GM18508 (cell line): Measurements from ENCODE around the gene EVL.
"Not testable (repeated sequence)": the region's sequence is repeated elsewhere in the genome, so short reads cannot be mapped to it uniquely, and the experiment has no call there.

Experiments used
- ATAC-seq: cut with Tn5 transposase; IDR thresholded peaks from one replicate; pipeline ENCODE4 v1.9.1; 2021; ENCODE audit warnings: moderate number of reproducible peaks; ENCODE audit not compliant: insufficient read depth, unreplicated experiment

The EVL gene

GRCh38 chr14:100064335-100065092 is 708 bp upstream of the EVL start:
- not testable (repeated sequence) for ATAC-seq

- no peak for ATAC-seq
These were observed 836 bp downstream of the EVL start for GRCh38 chr14:100065942-100066574.

DNA sequence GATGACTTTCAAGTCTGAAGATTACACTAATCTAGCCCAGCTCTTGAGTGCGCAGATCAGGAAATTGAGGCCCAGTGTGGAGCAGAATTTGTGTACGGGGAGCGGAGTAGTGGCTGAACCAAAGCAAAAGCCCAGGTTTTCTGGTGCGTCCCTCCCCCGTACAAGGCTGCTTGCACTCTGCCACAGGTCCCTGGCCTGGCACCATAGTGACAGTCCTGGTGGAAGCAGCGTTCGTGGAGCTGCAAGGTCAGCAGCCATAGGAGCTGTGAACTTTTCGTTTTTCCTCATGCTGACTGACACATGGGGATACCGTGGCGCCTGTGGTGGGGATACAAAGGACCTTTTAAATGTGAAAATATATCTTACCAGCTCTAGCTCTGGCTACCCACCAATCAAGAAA is 1.7 kb downstream of the EVL start:
- no peak for ATAC-seq

GRCh38 chr14:100067481-100067880 is 2.3 kb downstream of the EVL start:
- no peak for ATAC-seq

DNA sequence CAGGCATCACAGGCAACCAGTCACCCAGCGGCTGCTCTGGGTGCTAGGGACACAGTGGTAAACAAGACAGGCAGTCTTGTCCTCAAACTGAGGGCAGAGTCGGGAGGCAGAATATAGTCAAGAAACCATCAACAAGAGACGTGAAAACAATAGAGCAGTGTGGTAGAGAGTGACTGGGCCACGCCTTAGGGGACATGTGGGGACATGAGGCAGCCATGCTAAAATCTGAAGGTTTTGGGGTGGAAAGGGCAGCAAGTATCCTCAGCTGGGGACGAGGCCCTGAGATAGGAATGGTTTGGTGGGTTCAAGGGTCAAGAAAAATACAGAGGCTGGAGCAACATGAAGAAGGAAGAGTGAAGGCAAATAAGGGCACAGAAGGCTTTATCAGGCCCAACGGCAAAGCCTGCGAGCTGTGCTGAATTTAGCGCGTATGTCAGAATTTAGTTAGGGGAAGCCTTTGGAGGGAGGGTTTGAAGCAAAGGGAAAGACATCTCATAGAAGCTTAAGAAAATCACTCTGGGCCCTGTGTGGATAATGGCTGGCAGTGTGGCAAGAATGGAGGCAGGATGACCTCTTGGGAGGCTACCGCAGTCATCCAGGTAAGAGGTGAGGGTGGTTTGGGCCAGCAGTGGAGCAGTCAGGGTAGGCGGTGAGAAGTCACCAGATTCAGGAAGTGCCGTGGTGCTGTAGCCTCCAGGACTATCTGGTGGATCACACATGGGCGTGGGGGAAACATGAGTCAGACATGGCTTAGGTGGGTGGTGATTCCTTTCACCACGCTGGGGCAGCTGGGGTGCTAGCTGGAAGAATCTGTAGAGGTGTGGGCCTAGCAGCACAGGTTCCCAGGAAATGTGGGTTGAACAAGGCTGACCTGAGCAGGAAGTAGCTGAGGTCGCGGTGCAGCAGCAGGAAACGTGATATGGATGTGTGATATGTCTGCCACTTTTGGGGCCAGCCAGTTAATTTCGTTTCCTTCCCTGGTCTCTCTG is 3.0 kb downstream of the EVL start:
- ATAC-seq = no peak

- ATAC-seq = no peak
These were observed 4.1 kb downstream of the EVL start for GRCh38 chr14:100069161-100069800.

DNA sequence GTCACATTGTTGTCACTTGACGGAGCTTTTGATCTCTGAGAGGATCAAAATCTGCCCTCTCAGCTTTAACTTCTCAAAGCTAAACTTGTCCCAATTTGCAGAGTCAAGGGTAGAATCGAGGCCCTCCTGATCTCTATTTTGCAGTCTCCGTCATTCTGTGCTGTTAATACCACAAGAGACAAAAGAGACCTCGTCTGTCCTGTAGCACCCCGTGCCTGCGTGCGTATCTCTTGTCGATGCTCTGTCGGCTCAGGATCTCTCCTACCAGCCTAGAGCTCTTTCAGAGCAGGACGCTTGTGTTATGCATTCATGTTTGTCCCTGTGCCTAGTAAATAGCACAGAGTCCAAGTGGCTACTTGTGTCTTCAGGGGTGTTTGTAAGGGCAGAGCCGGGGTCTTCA is 5.1 kb downstream of the EVL start:
- ATAC-seq = no peak

DNA sequence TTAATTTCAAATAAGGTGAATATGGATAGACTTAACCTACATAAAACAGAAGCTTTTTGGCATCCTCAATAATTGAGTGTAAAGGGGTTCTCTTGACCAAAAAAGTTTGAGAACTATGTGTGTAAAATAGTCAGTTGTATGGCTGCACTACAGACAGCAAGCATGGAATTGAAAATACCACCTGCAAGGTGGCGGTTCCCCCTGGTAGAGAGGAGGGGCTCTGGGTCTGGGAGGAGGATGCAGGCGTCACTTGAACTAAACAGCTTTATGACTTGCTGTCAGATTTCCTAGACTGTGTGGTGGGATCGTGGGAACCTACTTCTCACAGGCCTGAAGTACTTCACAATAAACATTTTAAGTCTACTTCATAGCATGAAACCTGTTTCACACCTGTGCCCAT is 6.3 kb downstream of the EVL start:
- no peak for ATAC-seq

DNA sequence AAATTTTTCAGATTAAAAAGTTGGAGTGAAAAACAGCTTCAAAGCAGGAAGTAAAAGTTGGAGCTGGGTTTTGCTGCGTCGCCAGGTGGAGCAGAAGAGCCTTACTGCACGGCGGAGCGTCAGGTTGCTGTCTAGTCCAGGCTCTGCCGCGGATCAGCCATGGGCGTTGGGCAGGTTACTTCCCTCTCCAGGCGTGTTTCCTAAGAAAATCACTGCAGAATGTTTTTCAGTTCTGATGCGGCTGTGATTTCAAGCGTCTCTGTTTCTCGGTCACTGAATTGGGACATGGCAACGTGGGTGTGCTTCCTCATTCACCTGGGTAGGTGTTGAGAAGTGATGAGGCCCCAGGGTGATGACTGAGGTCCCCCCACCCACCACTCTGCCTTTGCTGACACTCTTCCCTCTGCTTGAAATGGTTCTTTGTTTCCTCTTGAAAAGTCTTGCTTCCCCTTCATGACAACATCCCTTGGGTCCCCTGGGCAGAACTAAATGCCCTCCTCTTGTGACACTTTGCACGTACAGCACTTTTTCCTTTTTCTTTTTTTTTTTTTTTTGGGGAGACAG is 7.6 kb downstream of the EVL start:
- ATAC-seq = no peak

- no peak for ATAC-seq
These were observed 8.6 kb downstream of the EVL start for GRCh38 chr14:100073576-100074430.

GRCh38 chr14:100074431-100075100 is 9.3 kb downstream of the EVL start:
- ATAC-seq = no peak

DNA sequence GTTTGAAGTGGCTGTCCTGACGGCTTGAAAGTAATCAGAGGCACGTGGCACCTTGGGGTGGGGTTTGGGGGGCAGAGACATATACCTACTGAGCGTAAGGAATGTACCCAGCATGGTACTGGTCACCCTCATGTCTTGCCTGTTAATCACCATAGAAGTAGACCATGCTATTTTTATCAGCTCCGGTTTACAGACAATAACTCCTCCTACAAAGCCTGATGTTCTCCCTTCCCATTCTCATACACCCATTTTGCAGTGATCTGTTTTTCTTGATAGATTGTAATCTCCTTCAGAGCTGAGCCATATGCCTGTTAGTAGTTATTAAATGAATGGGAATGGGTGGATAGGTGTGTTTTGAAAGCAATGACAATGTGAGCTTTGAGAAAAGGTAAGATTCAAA is 10.5 kb downstream of the EVL start:
- no peak for ATAC-seq

DNA sequence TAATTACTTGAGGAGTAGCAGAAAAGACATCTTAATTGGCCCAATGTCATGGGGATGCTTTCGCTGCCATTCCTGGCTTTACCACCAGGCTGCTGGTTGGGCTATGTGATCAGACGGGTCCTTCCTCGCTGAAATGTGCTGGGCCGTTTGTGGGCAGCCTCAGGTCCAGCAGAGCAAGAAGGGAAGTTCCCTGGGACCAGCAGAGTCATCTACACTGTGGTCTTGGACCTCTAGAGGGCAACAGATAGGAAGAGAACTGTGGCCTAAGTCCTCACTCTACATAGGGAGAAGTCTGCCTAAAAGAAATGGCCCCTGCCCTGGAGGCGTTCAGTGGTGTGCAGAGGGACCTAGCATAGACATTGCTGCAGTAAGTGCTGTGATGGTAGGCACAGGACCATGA is 10.9 kb downstream of the EVL start:
- no peak for ATAC-seq

DNA sequence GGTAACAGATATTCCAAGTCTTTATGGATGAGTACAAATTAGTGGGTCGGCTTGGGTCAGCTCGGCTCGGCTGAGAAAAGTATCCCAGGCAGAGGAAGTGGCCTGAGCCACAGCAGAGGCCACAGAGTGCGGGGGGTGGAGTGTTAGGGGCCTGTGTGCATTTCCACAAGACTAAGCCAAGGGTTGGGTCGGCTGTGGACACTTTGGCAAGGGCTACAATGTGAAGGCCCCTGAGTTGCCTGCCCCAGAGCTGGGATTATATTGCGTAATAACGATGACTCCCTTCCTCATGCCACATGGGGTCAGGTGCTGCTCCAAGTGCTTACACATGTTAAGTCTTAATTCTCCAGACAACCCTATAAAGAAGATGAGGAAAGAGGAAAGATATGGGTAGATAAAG is 11.4 kb downstream of the EVL start:
- no peak for ATAC-seq

DNA sequence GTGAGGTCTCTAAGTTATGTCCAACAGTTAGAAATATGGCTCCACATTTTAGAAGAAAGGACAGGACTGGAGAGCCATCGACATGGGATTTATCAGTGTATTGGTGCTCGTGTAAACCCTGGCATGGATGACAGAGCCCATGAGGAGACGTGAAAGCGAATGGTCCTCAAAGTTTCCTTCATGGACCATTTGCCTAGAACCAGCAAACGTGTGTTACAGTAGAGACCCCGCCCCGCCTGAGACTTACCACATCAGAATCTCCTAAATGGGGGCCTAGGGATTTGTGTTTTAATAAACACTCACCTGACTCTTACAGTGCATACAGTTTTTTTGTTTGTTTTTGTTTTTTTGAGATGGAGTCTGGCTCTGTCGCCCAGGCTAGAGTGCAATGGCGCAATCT is 12.2 kb downstream of the EVL start:
- no peak for ATAC-seq

DNA sequence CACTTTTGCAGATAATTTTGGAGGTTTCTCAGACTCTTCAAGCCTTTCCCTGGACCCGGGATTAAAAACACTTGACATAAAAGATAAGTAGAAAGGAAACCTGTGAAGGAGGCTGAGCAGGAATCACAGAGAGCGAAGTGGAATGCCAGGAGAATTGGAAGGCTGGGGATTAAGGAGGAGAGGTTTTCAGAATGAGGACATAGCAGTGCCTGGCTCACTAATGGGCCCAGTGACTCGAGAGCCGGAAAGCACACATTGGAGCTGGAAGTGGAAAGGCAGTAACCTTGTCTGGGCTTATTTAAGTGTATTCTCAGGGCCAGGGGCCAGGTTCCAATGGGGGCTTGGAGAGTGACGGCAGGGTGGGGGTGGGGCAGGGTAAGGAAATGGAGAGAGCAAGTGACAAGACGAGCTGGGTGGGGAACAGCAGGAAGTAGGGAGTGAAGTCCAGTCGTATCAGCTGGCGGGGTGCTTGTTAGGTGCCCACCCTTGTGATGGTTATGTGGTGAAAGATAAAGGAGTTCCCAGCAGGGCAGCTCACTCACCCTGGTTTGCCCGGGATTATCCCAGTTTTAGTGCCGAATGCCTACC is 13.1 kb downstream of the EVL start:
- ATAC-seq = no peak

GRCh38 chr14:100078997-100079725 is 13.9 kb downstream of the EVL start:
- no peak for ATAC-seq

- no peak for ATAC-seq
These were observed 14.4 kb downstream of the EVL start for GRCh38 chr14:100079726-100080005.
